A549 (cell line): ENCODE measurements around the gene H19. TPM values are rescaled to one million over a fixed set of nuclear protein-coding genes. Genes with fewer than 3 reads are reported as not detected.

ENCODE experiments used
- ATAC-seq, 2 experiments: fragments of 200-7000 bp in 1 of 2; fragments of >200 bp in 1 of 2; cut with Nextera tagmentation in 1 of 2; cut with Tn5 transposase in 1 of 2; 3 replicates each; pipeline versions ENCODE4 v1.8.0 to v1.9.1; 2018 to 2020; ENCODE audit warnings: mild to moderate bottlenecking in 1 of 2, moderate library complexity in 1 of 2
- CTCF ChIA-PET: fragments of 300-600 bp; sonication (Branson Sonifier 250); formaldehyde crosslinking; extraction: SDS; loops from one replicate; lab custom pipeline; 2021; ENCODE audit warnings: antibody characterized with exemption, inconsistent platforms; lab: Yijun Ruan, JAX
- POLR2A ChIA-PET: fragments of 350-600 bp; formaldehyde crosslinking; extraction: SDS; loops from one replicate; lab custom pipeline; 2021; ENCODE audit warnings: antibody characterized with exemption, inconsistent platforms; lab: Yijun Ruan, JAX
- DNase-seq, 2 experiments: peaks; one replicate each; pipeline versions ENCODE4 v3.0.0 to v3.0.0-alpha.2; 2011 to 2016; ENCODE audit warnings: low read depth in 1 of 2, low spot score in 1 of 2
- FAIRE-seq: peaks from 2 replicates; lab custom pipeline; 2011; peaks lifted over from hg19 to GRCh38; lab: Jason Lieb, UNC
- H3K27ac ChIP-seq, 2 experiments: fragments of >200 bp; sonication (Bioruptor Twin); formaldehyde crosslinking; 3 replicates each; pipeline ENCODE4 v1.5.1; 2016 to 2017
- H3K4me1 ChIP-seq: fragments of >200 bp; sonication (Bioruptor Twin); formaldehyde crosslinking; 3 replicates; pipeline ENCODE4 v1.6.1; 2016
- H3K4me2 ChIP-seq: fragments of >200 bp; sonication (Bioruptor Twin); formaldehyde crosslinking; 3 replicates; pipeline ENCODE4 v1.6.1; 2016
- H3K4me3 ChIP-seq: fragments of >200 bp; sonication (Bioruptor Twin); formaldehyde crosslinking; 3 replicates; pipeline ENCODE4 v1.5.1; 2016
- H3K9me3 ChIP-seq: fragments of >200 bp; sonication (Bioruptor Twin); formaldehyde crosslinking; 3 replicates; pipeline ENCODE4 v1.6.1; 2016
- BHLHE40 ChIP-seq: IDR thresholded peaks from 2 replicates; pipeline ENCODE4 v1.6.1; 2012; ENCODE audit warnings: low read depth, low read length, inconsistent platforms
- CBX2 ChIP-seq: fragments of 200-600 bp; sonication (generic); IDR thresholded peaks from 2 replicates; pipeline ENCODE4 v1.6.1; 2016; ENCODE audit warnings: low read depth, mild to moderate bottlenecking, borderline replicate concordance
- CBX8 ChIP-seq: fragments of 200-600 bp; sonication (generic); IDR thresholded peaks from 2 replicates; pipeline ENCODE4 v1.6.1; 2016
- EHF ChIP-seq: fragments of 250-450 bp; sonication (Bioruptor Pico); IDR thresholded peaks from 2 replicates; pipeline ENCODE4 v1.5.0; 2020; ENCODE audit warnings: mild to moderate bottlenecking
- GATA3 ChIP-seq: IDR thresholded peaks from 2 replicates; pipeline ENCODE4 v1.6.1; 2012; ENCODE audit warnings: borderline replicate concordance
- HOXA7 ChIP-seq: fragments of 250-450 bp; sonication (Bioruptor Pico); IDR thresholded peaks from 2 replicates; pipeline ENCODE4 v1.5.0; 2020; ENCODE audit warnings: mild to moderate bottlenecking, moderate library complexity
- JUNB ChIP-seq: fragments of >200 bp; sonication (Bioruptor Twin); formaldehyde crosslinking; IDR thresholded peaks from 2 replicates; pipeline ENCODE4 v1.6.1; 2016
- KDM5A ChIP-seq: fragments of 200-600 bp; sonication (generic); IDR thresholded peaks from 2 replicates; pipeline ENCODE4 v1.6.1; 2016; ENCODE audit warnings: antibody characterized with exemption, mild to moderate bottlenecking
- MYC ChIP-seq: IDR thresholded peaks from 2 replicates; pipeline ENCODE4 v1.6.1; 2012; ENCODE audit warnings: mild to moderate bottlenecking, inconsistent platforms, low read length, improper control_type of control experiment, borderline replicate concordance
- NR3C1 ChIP-seq: fragments of >200 bp; sonication (Bioruptor Twin); formaldehyde crosslinking; IDR thresholded peaks from 3 replicates; pipeline ENCODE4 v1.6.1; 2017
- POLR2A ChIP-seq: IDR thresholded peaks from 2 replicates; pipeline ENCODE4 v1.6.1; 2012; ENCODE audit warnings: mild to moderate bottlenecking, low read length
- RFX5 ChIP-seq: fragments of 450-650 bp; IDR thresholded peaks from 2 replicates; pipeline ENCODE4 v1.7.1; 2014; ENCODE audit warnings: antibody characterized with exemption, mild to moderate bottlenecking, moderate library complexity
- RNF2 ChIP-seq: fragments of 200-600 bp; sonication (generic); IDR thresholded peaks from 2 replicates; pipeline ENCODE4 v1.6.1; 2016; ENCODE audit warnings: low read depth, mild to moderate bottlenecking, antibody characterized with exemption, moderate library complexity, borderline replicate concordance
- SREBF2 ChIP-seq: fragments of 450-650 bp; IDR thresholded peaks from 2 replicates; pipeline ENCODE4 v1.6.1; 2014; ENCODE audit warnings: mild to moderate bottlenecking, moderate library complexity
- TP53 ChIP-seq: fragments of 250-450 bp; sonication (Bioruptor Pico); IDR thresholded peaks from 2 replicates; pipeline ENCODE4 v1.5.0; 2021; ENCODE audit warnings: mild to moderate bottlenecking, moderate library complexity
- ZC3H11A ChIP-seq: fragments of 450-650 bp; IDR thresholded peaks from 2 replicates; pipeline ENCODE4 v1.6.1; 2014; ENCODE audit warnings: antibody characterized with exemption, mild to moderate bottlenecking
- ZFP36 ChIP-seq: fragments of 450-650 bp; IDR thresholded peaks from 2 replicates; pipeline ENCODE4 v1.6.1; 2014; ENCODE audit warnings: borderline replicate concordance; ENCODE audit not compliant: partially characterized antibody
- ZNF302 ChIP-seq: fragments of 250-450 bp; sonication (Bioruptor Pico); IDR thresholded peaks from 2 replicates; pipeline ENCODE4 v1.9.0; 2021; ENCODE audit warnings: inconsistent platforms, mild to moderate bottlenecking, moderate library complexity
- ZSCAN20 ChIP-seq: fragments of 250-450 bp; sonication (Bioruptor Pico); IDR thresholded peaks from 2 replicates; pipeline ENCODE4 v1.8.0; 2022; ENCODE audit warnings: mild to moderate bottlenecking, moderate library complexity
- WGBS: methylation state at CpG from one replicate; pipeline ENCODE4 v1.1.6; 2017; ENCODE audit errors: missing lambda C conversion rate; 5-methylcytosine and 5-hydroxymethylcytosine counted together
- polyA plus RNA-seq, 4 experiments: library from polyadenylated mRNA; depleted of rRNA in 3 of 4; stranded (reverse); fragments of >200 nt; fragmentation: RNase III in 1 of 4; extraction: RNeasy Plus Mini Kit Qiagen cat#74134 plus additional on column Dnase treatment in 1 of 4; gene quantifications; 2 replicates in 3 of 4; 3 replicates in 1 of 4; pipeline ENCODE4 v1.2.3, GENCODE V29; 2011 to 2017
- TF ChIP-seq, protein P1 (sequence below): fragments of 200-600 bp; sonication (generic); IDR thresholded peaks from 2 replicates; pipeline ENCODE4 v1.6.1; 2016; ENCODE audit warnings: antibody characterized with exemption, mild to moderate bottlenecking, moderate library complexity
- TF ChIP-seq, protein P2 (sequence below): IDR thresholded peaks from 2 replicates; pipeline ENCODE4 v1.6.1; 2012; ENCODE audit warnings: low read depth, borderline replicate concordance
- TF ChIP-seq, protein P3 (sequence below): fragments of >200 bp; sonication (Bioruptor Twin); formaldehyde crosslinking; IDR thresholded peaks from 3 replicates; pipeline ENCODE4 v1.5.1; 2016
- TF ChIP-seq, protein P4 (sequence below): fragments of 450-650 bp; IDR thresholded peaks from 2 replicates; pipeline ENCODE4 v1.6.1; 2014; ENCODE audit warnings: antibody characterized with exemption
- TF ChIP-seq, protein P5 (sequence below): fragments of 250-450 bp; sonication (Bioruptor Pico); IDR thresholded peaks from 2 replicates; pipeline ENCODE4 v1.5.0; 2020; ENCODE audit warnings: low read depth, mild to moderate bottlenecking, moderate library complexity

Gene H19
- polyA plus RNA-seq, 2 of the 4 experiments (the other 2 are of a cell fraction), result 16.6 to 37.1 TPM

DNA sequence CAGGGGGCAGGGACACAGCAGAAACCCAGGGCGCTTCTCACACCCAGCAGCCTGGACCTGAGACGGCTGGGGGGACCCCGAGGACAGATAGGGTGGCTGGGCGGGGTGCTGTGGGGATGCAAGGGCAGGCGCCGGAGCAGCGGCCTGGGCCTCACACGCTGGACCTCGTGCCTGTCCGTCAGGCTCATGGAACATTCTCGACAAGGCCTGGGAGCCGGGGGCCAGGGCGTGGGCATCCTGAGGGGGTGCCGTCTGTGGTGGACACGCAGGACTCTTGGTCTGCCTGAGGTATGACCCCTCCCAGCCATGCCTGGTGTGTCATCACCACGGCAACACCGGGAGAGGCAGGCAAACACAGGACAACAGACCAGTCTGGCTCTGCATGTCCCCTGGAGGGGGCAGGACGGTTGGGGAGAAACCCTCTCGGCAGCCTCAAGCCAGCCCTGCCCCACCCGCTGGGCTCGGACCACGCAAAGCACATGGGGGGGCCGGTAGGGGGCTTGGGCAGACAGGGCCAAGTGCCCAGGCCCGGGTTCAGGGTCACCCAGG, 29.1 kb downstream of the H19 start (continued):
- TF ChIP-seq, protein P1, sequence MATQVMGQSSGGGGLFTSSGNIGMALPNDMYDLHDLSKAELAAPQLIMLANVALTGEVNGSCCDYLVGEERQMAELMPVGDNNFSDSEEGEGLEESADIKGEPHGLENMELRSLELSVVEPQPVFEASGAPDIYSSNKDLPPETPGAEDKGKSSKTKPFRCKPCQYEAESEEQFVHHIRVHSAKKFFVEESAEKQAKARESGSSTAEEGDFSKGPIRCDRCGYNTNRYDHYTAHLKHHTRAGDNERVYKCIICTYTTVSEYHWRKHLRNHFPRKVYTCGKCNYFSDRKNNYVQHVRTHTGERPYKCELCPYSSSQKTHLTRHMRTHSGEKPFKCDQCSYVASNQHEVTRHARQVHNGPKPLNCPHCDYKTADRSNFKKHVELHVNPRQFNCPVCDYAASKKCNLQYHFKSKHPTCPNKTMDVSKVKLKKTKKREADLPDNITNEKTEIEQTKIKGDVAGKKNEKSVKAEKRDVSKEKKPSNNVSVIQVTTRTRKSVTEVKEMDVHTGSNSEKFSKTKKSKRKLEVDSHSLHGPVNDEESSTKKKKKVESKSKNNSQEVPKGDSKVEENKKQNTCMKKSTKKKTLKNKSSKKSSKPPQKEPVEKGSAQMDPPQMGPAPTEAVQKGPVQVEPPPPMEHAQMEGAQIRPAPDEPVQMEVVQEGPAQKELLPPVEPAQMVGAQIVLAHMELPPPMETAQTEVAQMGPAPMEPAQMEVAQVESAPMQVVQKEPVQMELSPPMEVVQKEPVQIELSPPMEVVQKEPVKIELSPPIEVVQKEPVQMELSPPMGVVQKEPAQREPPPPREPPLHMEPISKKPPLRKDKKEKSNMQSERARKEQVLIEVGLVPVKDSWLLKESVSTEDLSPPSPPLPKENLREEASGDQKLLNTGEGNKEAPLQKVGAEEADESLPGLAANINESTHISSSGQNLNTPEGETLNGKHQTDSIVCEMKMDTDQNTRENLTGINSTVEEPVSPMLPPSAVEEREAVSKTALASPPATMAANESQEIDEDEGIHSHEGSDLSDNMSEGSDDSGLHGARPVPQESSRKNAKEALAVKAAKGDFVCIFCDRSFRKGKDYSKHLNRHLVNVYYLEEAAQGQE, result no peak
- TF ChIP-seq EHF (CRISPR knock-in tag) (no peak), CBX2 (no peak), HOXA7 (CRISPR knock-in tag) (no peak), GATA3 (no peak)
- TF ChIP-seq, protein P2, sequence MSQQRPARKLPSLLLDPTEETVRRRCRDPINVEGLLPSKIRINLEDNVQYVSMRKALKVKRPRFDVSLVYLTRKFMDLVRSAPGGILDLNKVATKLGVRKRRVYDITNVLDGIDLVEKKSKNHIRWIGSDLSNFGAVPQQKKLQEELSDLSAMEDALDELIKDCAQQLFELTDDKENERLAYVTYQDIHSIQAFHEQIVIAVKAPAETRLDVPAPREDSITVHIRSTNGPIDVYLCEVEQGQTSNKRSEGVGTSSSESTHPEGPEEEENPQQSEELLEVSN, result no peak
- TF ChIP-seq, protein P3, sequence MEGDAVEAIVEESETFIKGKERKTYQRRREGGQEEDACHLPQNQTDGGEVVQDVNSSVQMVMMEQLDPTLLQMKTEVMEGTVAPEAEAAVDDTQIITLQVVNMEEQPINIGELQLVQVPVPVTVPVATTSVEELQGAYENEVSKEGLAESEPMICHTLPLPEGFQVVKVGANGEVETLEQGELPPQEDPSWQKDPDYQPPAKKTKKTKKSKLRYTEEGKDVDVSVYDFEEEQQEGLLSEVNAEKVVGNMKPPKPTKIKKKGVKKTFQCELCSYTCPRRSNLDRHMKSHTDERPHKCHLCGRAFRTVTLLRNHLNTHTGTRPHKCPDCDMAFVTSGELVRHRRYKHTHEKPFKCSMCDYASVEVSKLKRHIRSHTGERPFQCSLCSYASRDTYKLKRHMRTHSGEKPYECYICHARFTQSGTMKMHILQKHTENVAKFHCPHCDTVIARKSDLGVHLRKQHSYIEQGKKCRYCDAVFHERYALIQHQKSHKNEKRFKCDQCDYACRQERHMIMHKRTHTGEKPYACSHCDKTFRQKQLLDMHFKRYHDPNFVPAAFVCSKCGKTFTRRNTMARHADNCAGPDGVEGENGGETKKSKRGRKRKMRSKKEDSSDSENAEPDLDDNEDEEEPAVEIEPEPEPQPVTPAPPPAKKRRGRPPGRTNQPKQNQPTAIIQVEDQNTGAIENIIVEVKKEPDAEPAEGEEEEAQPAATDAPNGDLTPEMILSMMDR, result no peak

DNA sequence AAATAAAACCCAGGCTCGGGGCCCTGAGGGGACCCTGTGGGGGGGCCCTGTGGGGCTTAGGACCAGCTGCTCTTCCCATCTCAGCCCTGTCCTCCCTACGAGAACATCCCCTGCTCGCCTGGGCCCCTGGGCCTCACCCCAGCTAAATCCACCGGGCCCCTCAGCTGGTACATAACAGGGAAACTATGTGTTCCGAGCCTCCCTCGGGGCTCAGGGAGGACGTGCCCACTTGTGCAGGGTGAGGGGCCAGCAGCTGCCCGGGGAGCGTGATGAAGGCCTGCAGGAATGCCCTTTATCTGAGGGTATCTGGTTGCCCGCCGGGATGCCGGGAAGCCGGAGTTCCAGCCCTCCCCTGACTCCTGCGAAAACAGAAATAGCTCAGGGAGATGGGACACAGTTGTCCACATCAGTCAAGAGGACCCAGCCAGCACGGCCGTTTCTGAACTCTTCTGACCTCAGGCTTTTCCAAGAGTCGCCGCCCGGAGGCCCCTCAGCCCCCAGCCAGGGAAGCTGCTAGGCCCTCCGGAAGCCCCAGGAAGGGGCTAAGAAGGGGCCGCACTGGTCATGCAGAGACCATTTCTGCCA, 29.9 kb downstream of the H19 start:
- ATAC-seq (no peak), DNase-seq (no peak), FAIRE-seq (no peak)
- ChIA-PET POLR2A (no interaction called here), CTCF (interaction anchor here (0.6 to 28.2 kb wide), 17 partner anchors 10 to 1645 kb away, joined by 3 to 554 read pairs (median 3); no protein-coding TSS in a partner anchor)
- Histone ChIP-seq H3K27ac (no peak overlapping the region), H3K4me2 (no peak overlapping the region), H3K4me1 (no peaks in the 10 kb centered on the region), H3K4me3 (no peak overlapping the region), H3K9me3 (no peaks in the 10 kb centered on the region)
- whole genome bisulfite sequencing, result no CpG with 5 or more reads among the region's 21 CpGs
- TF ChIP-seq SREBF2, result no peak
- no peak for TF ChIP-seq ZSCAN20 (CRISPR knock-in tag)
- no peak for TF ChIP-seq POLR2A
- TF ChIP-seq TP53 (CRISPR knock-in tag), result no peak
- TF ChIP-seq CBX2, result no peak
- no peak for TF ChIP-seq MYC
- no peak for TF ChIP-seq BHLHE40
- no peak for TF ChIP-seq JUNB
- TF ChIP-seq KDM5A, result no peak
- TF ChIP-seq, protein P4, sequence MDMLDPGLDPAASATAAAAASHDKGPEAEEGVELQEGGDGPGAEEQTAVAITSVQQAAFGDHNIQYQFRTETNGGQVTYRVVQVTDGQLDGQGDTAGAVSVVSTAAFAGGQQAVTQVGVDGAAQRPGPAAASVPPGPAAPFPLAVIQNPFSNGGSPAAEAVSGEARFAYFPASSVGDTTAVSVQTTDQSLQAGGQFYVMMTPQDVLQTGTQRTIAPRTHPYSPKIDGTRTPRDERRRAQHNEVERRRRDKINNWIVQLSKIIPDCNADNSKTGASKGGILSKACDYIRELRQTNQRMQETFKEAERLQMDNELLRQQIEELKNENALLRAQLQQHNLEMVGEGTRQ, result no peak
- no peak for TF ChIP-seq RNF2
- TF ChIP-seq, all 56 proteins: peak for 0

DNA sequence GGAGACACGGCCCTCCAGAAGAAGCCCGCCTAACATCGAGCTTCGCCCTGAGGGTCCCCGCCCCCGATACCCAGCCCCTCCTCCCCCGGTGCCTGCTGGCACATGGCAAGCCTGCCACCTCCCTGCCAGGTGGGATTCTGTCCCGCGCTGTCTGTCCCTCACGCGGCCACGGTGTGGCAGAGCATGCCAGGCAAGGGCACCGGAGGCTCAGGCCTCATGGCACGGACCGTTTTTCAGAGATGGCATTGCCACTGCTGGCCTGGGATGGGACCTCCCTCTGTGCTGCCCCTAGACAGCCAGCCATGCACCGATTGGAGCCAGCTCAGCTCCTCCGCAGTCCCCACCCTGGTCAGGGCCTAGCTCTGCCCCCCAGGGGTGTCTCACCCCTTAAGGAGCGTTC, 31.1 kb downstream of the H19 start:
- POLR2A ChIA-PET, result no interaction called here
- CTCF ChIA-PET, result interaction anchor here (0.7 to 28.2 kb wide), 9 partner anchors 10 to 314 kb away, joined by 3 to 554 read pairs (median 5); no protein-coding TSS in a partner anchor
- no peaks in the 10 kb centered on the region for H3K9me3 ChIP-seq
- no peaks in the 10 kb centered on the region for H3K4me1 ChIP-seq
- H3K4me2 ChIP-seq, result no peak overlapping the region
- WGBS, result no CpG with 5 or more reads among the region's 18 CpGs
- no peak for FAIRE-seq
- H3K4me3 ChIP-seq, result no peak overlapping the region
- no peak for DNase-seq
- no peak for TF ChIP-seq HOXA7 (CRISPR knock-in tag)
- TF ChIP-seq JUNB, result no peak
- TF ChIP-seq ZC3H11A, result no peak
- no peak for TF ChIP-seq GATA3
- TF ChIP-seq ZNF302 (CRISPR knock-in tag), result no peak
- TF ChIP-seq TP53 (CRISPR knock-in tag), result no peak
- TF ChIP-seq NR3C1, result no peak
- no peak for TF ChIP-seq CBX8
- no peak for TF ChIP-seq RFX5
- no peak for TF ChIP-seq ZFP36
- TF ChIP-seq, protein P5, sequence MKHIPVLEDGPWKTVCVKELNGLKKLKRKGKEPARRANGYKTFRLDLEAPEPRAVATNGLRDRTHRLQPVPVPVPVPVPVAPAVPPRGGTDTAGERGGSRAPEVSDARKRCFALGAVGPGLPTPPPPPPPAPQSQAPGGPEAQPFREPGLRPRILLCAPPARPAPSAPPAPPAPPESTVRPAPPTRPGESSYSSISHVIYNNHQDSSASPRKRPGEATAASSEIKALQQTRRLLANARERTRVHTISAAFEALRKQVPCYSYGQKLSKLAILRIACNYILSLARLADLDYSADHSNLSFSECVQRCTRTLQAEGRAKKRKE (CRISPR knock-in tag), result no peak
- no peak for ATAC-seq
- no peak overlapping the region for H3K27ac ChIP-seq
